NCI-H446 treated with DMSO at 0.1 percent for 48 hours (cell line): Measurements from ENCODE around the gene FOXC1.

ENCODE experiments used
- DNase-seq: peaks from one replicate; lab custom pipeline; 2025; lab: John Stamatoyannopoulos, UW

The FOXC1 gene

GRCh38 chr6:1609648-1610496 lies at the start of gene FOXC1:
Gene FOXC1 (plus strand): TSS chr6:1609915. CDS start chr6:1610446, 531 bp downstream.
- peak; percentile 46 for DNase-seq

- no peak for DNase-seq
Measured at GRCh38 chr6:1560281-1561058, 49.2 kb upstream of the FOXC1 start.

GRCh38 chr6:1561355-1561754 lies 48.4 kb upstream of the FOXC1 start:
- DNase-seq = no peak

- DNase-seq = no peak
Measured at GRCh38 chr6:1562171-1562955, 47.4 kb upstream of the FOXC1 start.

GRCh38 chr6:1569377-1569776 lies 40.3 kb upstream of the FOXC1 start:
- DNase-seq = no peak

GRCh38 chr6:1570848-1571247 lies 38.9 kb upstream of the FOXC1 start:
- no peak for DNase-seq

GRCh38 chr6:1572892-1573291 lies 36.8 kb upstream of the FOXC1 start:
- DNase-seq = no peak

- DNase-seq = no peak
Measured at GRCh38 chr6:1574083-1574761, 35.5 kb upstream of the FOXC1 start.

- no peak for DNase-seq
Measured at GRCh38 chr6:1574890-1575209, 34.9 kb upstream of the FOXC1 start.

GRCh38 chr6:1575210-1576041 lies 34.3 kb upstream of the FOXC1 start:
- DNase-seq = no peak

GRCh38 chr6:1576166-1576565 lies 33.5 kb upstream of the FOXC1 start:
- DNase-seq = no peak

GRCh38 chr6:1576711-1577110 lies 33.0 kb upstream of the FOXC1 start:
- no peak for DNase-seq

- no peak for DNase-seq
Measured at GRCh38 chr6:1577146-1577680, 32.5 kb upstream of the FOXC1 start.

GRCh38 chr6:1577896-1578745 lies 31.6 kb upstream of the FOXC1 start:
- no peak for DNase-seq

GRCh38 chr6:1579096-1579495 lies 30.6 kb upstream of the FOXC1 start:
- DNase-seq = no peak

- no peak for DNase-seq
Measured at GRCh38 chr6:1580109-1580508, 29.6 kb upstream of the FOXC1 start.

GRCh38 chr6:1580585-1580984 lies 29.1 kb upstream of the FOXC1 start:
- no peak for DNase-seq

GRCh38 chr6:1581120-1581991 lies 28.4 kb upstream of the FOXC1 start:
- no peak for DNase-seq

GRCh38 chr6:1584146-1584545 lies 25.6 kb upstream of the FOXC1 start:
- no peak for DNase-seq
